GM12873 (cell line): Measurements from ENCODE around the gene USP13.

Experiments used
- CTCF ChIP-seq: IDR thresholded peaks from 2 replicates; pipeline ENCODE4 v1.5.1; 2012; ENCODE audit warnings: low read depth, mild to moderate bottlenecking, moderate library complexity, low read length, control low read depth; ENCODE audit not compliant: insufficient read depth; ENCODE audit errors: missing control alignments

Gene USP13

GRCh38 chr3:179610066-179610465 is 42.8 kb upstream of the USP13 start:
- no peak for TF ChIP-seq CTCF

- TF ChIP-seq CTCF: no peak
Observed at GRCh38 chr3:179613807-179614206, 39.0 kb upstream of the USP13 start.

- TF ChIP-seq CTCF: no peak
Observed at GRCh38 chr3:179615458-179616173, 37.2 kb upstream of the USP13 start.

GRCh38 chr3:179622023-179622422 is 30.8 kb upstream of the USP13 start:
- no peak for TF ChIP-seq CTCF

- TF ChIP-seq CTCF: no peak
Observed at GRCh38 chr3:179624451-179624850, 28.4 kb upstream of the USP13 start.

- no peak for TF ChIP-seq CTCF
Observed at GRCh38 chr3:179630753-179631451, 21.9 kb upstream of the USP13 start.

GRCh38 chr3:179640469-179640868 is 12.4 kb upstream of the USP13 start:
- no peak for TF ChIP-seq CTCF
